HG02852 (cell line): ENCODE results near the gene ATPAF2.

Source experiments
- ATAC-seq: cut with Tn5 transposase; IDR thresholded peaks from one replicate; pipeline ENCODE4 v1.9.1; 2021; ENCODE audit warnings: mild to moderate bottlenecking, moderate library complexity; ENCODE audit not compliant: unreplicated experiment

ATPAF2 gene

GRCh38 chr17:17987901-17988300 lies 51.1 kb downstream of the ATPAF2 start:
- no peak for ATAC-seq

GRCh38 chr17:17987187-17987896 lies 51.6 kb downstream of the ATPAF2 start:
- no peak for ATAC-seq

- no peak for ATAC-seq
These were observed 53.4 kb downstream of the ATPAF2 start for GRCh38 chr17:17985555-17985954.

GRCh38 chr17:17985153-17985552 lies 53.8 kb downstream of the ATPAF2 start:
- ATAC-seq = no peak

GRCh38 chr17:17983776-17984175 lies 55.2 kb downstream of the ATPAF2 start:
- ATAC-seq = no peak

GRCh38 chr17:17983376-17983775 lies 55.6 kb downstream of the ATPAF2 start:
- ATAC-seq = no peak

GRCh38 chr17:17982801-17983200 lies 56.2 kb downstream of the ATPAF2 start:
- ATAC-seq = no peak

GRCh38 chr17:17981330-17981729 lies 57.6 kb downstream of the ATPAF2 start:
- ATAC-seq = no peak

GRCh38 chr17:17979778-17980177 lies 59.2 kb downstream of the ATPAF2 start:
- no peak for ATAC-seq

GRCh38 chr17:17978481-17979424 lies 60.2 kb downstream of the ATPAF2 start:
- ATAC-seq = no peak

- ATAC-seq = no peak
These were observed 61.9 kb downstream of the ATPAF2 start for GRCh38 chr17:17976931-17977570.

- ATAC-seq = no peak
These were observed 63.5 kb downstream of the ATPAF2 start for GRCh38 chr17:17975436-17975835.

GRCh38 chr17:17972952-17973254 lies 66.1 kb downstream of the ATPAF2 start:
- no peak for ATAC-seq

GRCh38 chr17:17972126-17972951 lies 66.6 kb downstream of the ATPAF2 start, which contains the start of the genes DRC3 and TOM1L2:
Gene DRC3 (plus strand): TSS chr17:17972862. CDS start chr17:17977599, 4,737 bp downstream.
Gene TOM1L2 (minus strand): TSS chr17:17972400. CDS start chr17:17972313, 87 bp downstream.
- ATAC-seq = peak; percentile 91

- ATAC-seq = no peak
These were observed 67.4 kb downstream of the ATPAF2 start for GRCh38 chr17:17971431-17972125.

GRCh38 chr17:17970699-17971430 lies 68.1 kb downstream of the ATPAF2 start:
- ATAC-seq = no peak
